ENCODE results near the gene DLG4.

DLG4 gene

GRCh38 chr17:7214300-7215135 is 5.1 kb downstream of the DLG4 start:
- DNase-seq (ENCODE audit: low read depth in 2 of 2): peak; percentile 100

GRCh38 chr17:7213895-7214299 is 5.7 kb downstream of the DLG4 start:
- DNase-seq (ENCODE audit: low read depth in 2 of 2): no peak

- DNase-seq (ENCODE audit: low read depth in 2 of 2): no peak
Measured at GRCh38 chr17:7211491-7212273, 8.0 kb downstream of the DLG4 start.

- no peak for DNase-seq (ENCODE audit: low read depth in 2 of 2)
Measured at GRCh38 chr17:7208754-7209460, 10.7 kb downstream of the DLG4 start.

GRCh38 chr17:7208027-7208571 is 11.5 kb downstream of the DLG4 start:
- DNase-seq (ENCODE audit: low read depth in 2 of 2): no peak

- DNase-seq (ENCODE audit: low read depth in 2 of 2): no peak
Measured at GRCh38 chr17:7207120-7208001, 12.3 kb downstream of the DLG4 start.

GRCh38 chr17:7205561-7205960 is 14.1 kb downstream of the DLG4 start:
- no peak for DNase-seq (ENCODE audit: low read depth in 2 of 2)

GRCh38 chr17:7204828-7205461 is 14.7 kb downstream of the DLG4 start:
- DNase-seq (ENCODE audit: low read depth in 2 of 2): peak; percentile 88 to 91

- DNase-seq (ENCODE audit: low read depth in 2 of 2): no peak
Measured at GRCh38 chr17:7204336-7204735, 15.3 kb downstream of the DLG4 start.

GRCh38 chr17:7203391-7203790 is 16.2 kb downstream of the DLG4 start:
- DNase-seq (ENCODE audit: low read depth in 2 of 2): no peak

GRCh38 chr17:7196651-7197401 is 22.8 kb downstream of the DLG4 start:
- DNase-seq (ENCODE audit: low read depth in 2 of 2): no peak

GRCh38 chr17:7195971-7196370 is 23.7 kb downstream of the DLG4 start:
- DNase-seq (ENCODE audit: low read depth in 2 of 2): no peak

GRCh38 chr17:7192271-7192937 is 27.2 kb downstream of the DLG4 start:
- no peak for DNase-seq (ENCODE audit: low read depth in 2 of 2)

- no peak for DNase-seq (ENCODE audit: low read depth in 2 of 2)
Measured at GRCh38 chr17:7191571-7192270, 27.9 kb downstream of the DLG4 start.

- DNase-seq (ENCODE audit: low read depth in 2 of 2): no peak
Measured at GRCh38 chr17:7191069-7191468, 28.6 kb downstream of the DLG4 start.

GRCh38 chr17:7190276-7190917 is 29.2 kb downstream of the DLG4 start:
- DNase-seq (ENCODE audit: low read depth in 2 of 2): no peak

GRCh38 chr17:7186241-7186640 is 33.4 kb downstream of the DLG4 start:
- DNase-seq (ENCODE audit: low read depth in 2 of 2): no peak

GRCh38 chr17:7184647-7185046 is 35.0 kb downstream of the DLG4 start:
- no peak for DNase-seq (ENCODE audit: low read depth in 2 of 2)
